HL-60 (cell line): Measurements from ENCODE around the gene GAREM1.

Experiments used
- POLR2AphosphoS5 ChIP-seq: IDR thresholded peaks from 2 replicates; pipeline ENCODE4 v1.6.1; 2012; ENCODE audit warnings: low read depth
- SPI1 ChIP-seq: IDR thresholded peaks from 2 replicates; pipeline ENCODE4 v1.6.1; 2012; ENCODE audit warnings: low read depth, mild to moderate bottlenecking, borderline replicate concordance
- TF ChIP-seq, protein P1 (sequence below): IDR thresholded peaks from one replicate; pipeline ENCODE4 v1.5.1; 2011; ENCODE audit warnings: low read length, control low read depth, inconsistent platforms; ENCODE audit not compliant: insufficient read depth

DNA sequence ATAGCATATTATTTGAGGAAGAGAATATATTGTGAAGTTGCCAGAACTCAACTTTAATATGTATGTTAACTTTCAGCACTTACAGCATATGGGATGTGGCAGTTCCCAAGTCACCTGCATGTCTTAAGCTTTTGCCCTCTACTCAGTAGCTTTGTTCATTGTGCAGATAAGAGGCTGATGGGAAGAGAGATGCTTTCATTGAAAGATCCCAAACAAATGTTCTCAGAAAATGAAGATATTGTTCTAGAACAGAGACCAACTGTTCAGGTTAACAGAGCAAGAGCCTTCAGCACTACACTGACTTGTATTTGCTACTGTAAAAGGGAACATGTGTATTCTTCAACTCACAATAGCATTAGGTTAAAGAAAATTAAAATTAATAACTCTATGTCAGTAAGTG lies 28.1 kb downstream of the GAREM1 start:
- TF ChIP-seq, protein P1, sequence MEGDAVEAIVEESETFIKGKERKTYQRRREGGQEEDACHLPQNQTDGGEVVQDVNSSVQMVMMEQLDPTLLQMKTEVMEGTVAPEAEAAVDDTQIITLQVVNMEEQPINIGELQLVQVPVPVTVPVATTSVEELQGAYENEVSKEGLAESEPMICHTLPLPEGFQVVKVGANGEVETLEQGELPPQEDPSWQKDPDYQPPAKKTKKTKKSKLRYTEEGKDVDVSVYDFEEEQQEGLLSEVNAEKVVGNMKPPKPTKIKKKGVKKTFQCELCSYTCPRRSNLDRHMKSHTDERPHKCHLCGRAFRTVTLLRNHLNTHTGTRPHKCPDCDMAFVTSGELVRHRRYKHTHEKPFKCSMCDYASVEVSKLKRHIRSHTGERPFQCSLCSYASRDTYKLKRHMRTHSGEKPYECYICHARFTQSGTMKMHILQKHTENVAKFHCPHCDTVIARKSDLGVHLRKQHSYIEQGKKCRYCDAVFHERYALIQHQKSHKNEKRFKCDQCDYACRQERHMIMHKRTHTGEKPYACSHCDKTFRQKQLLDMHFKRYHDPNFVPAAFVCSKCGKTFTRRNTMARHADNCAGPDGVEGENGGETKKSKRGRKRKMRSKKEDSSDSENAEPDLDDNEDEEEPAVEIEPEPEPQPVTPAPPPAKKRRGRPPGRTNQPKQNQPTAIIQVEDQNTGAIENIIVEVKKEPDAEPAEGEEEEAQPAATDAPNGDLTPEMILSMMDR: no peak
- TF ChIP-seq SPI1 (no peak), POLR2AphosphoS5 (no peak)
